Stimulated activated CD4-positive, alpha-beta T cell treated with anti-CD3 and anti-CD28 coated beads, Interleukin-2, amount 100 ng/mL, for 4 hours (primary cell): Measurements from ENCODE around the gene AFF4.
"Not testable (repeated sequence)": the region's sequence is repeated elsewhere in the genome, so short reads cannot be mapped to it uniquely, and the experiment has no call there.

Experiments
- DNase-seq: peaks from one replicate; pipeline ENCODE4 v3.0.0-alpha.2; 2020; ENCODE audit warnings: low read depth

The AFF4 gene

GRCh38 chr5:132952829-132953228 is 10.6 kb downstream of the AFF4 start:
- no peak for DNase-seq

GRCh38 chr5:132951897-132952296 is 11.5 kb downstream of the AFF4 start:
- no peak for DNase-seq

- no peak for DNase-seq
These were observed 14.3 kb downstream of the AFF4 start for GRCh38 chr5:132949136-132949535.

- no peak for DNase-seq
These were observed 15.8 kb downstream of the AFF4 start for GRCh38 chr5:132947671-132948070.

GRCh38 chr5:132945315-132945714 is 18.1 kb downstream of the AFF4 start:
- not testable (repeated sequence) for DNase-seq

- no peak for DNase-seq
These were observed 19.9 kb downstream of the AFF4 start for GRCh38 chr5:132943362-132944022.

- no peak for DNase-seq
These were observed 22.1 kb downstream of the AFF4 start for GRCh38 chr5:132941331-132941730.

- DNase-seq = no peak
These were observed 35.4 kb downstream of the AFF4 start for GRCh38 chr5:132928062-132928407.

- DNase-seq = no peak
These were observed 35.9 kb downstream of the AFF4 start for GRCh38 chr5:132927355-132928061.

GRCh38 chr5:132926437-132926836 is 37.0 kb downstream of the AFF4 start:
- DNase-seq = no peak

- no peak for DNase-seq
These were observed 47.3 kb downstream of the AFF4 start for GRCh38 chr5:132916086-132916485.

- DNase-seq = no peak
These were observed 47.8 kb downstream of the AFF4 start for GRCh38 chr5:132915681-132916080.

GRCh38 chr5:132909702-132910101 is 53.7 kb downstream of the AFF4 start:
- no peak for DNase-seq

GRCh38 chr5:132907161-132907560 is 56.3 kb downstream of the AFF4 start:
- no peak for DNase-seq

- DNase-seq = no peak
These were observed 57.5 kb downstream of the AFF4 start for GRCh38 chr5:132905938-132906337.

- no peak for DNase-seq
These were observed 61.7 kb downstream of the AFF4 start for GRCh38 chr5:132901730-132902129.

- DNase-seq = no peak
These were observed 62.4 kb downstream of the AFF4 start for GRCh38 chr5:132901036-132901435.

- DNase-seq = no peak
These were observed 65.3 kb downstream of the AFF4 start for GRCh38 chr5:132898094-132898493.

- no peak for DNase-seq
These were observed 66.7 kb downstream of the AFF4 start for GRCh38 chr5:132896685-132897084.

- no peak for DNase-seq
These were observed 67.6 kb downstream of the AFF4 start for GRCh38 chr5:132895719-132896305.

GRCh38 chr5:132890817-132891216 is 72.6 kb downstream of the AFF4 start:
- DNase-seq = no peak

GRCh38 chr5:132889501-132889900 is 73.9 kb downstream of the AFF4 start:
- DNase-seq = no peak

GRCh38 chr5:132887283-132887682 is 76.2 kb downstream of the AFF4 start:
- DNase-seq = no peak
